ENCODE measurements around the gene TNFAIP1.

Gene TNFAIP1

GRCh38 chr17:28386391-28386790 is 50.8 kb downstream of the TNFAIP1 start:
- DNase-seq (ENCODE audit: extremely low read depth, low read depth): no peak
- TF ChIP-seq CTCF (IDR thresholded peaks at IDR 0.05; ENCODE audit: low read depth, low read length): no peak

- no peak for DNase-seq (ENCODE audit: extremely low read depth, low read depth)
- no peak for TF ChIP-seq CTCF (IDR thresholded peaks at IDR 0.05; ENCODE audit: low read depth, low read length)
These were observed 52.5 kb downstream of the TNFAIP1 start for GRCh38 chr17:28388106-28388505.

GRCh38 chr17:28390141-28390540 is 54.6 kb downstream of the TNFAIP1 start:
- TF ChIP-seq CTCF (IDR thresholded peaks at IDR 0.05; ENCODE audit: low read depth, low read length): no peak
- no peak for DNase-seq (ENCODE audit: extremely low read depth, low read depth)

- no peak for TF ChIP-seq CTCF (IDR thresholded peaks at IDR 0.05; ENCODE audit: low read depth, low read length)
- DNase-seq (ENCODE audit: extremely low read depth, low read depth): no peak
These were observed 55.0 kb downstream of the TNFAIP1 start for GRCh38 chr17:28390563-28390962.

- TF ChIP-seq CTCF (IDR thresholded peaks at IDR 0.05; ENCODE audit: low read depth, low read length): no peak
- DNase-seq (ENCODE audit: extremely low read depth, low read depth): no peak
These were observed 55.4 kb downstream of the TNFAIP1 start for GRCh38 chr17:28390984-28391383.

- TF ChIP-seq CTCF (IDR thresholded peaks at IDR 0.05; ENCODE audit: low read depth, low read length): no peak
- no peak for DNase-seq (ENCODE audit: extremely low read depth, low read depth)
These were observed 55.8 kb downstream of the TNFAIP1 start for GRCh38 chr17:28391401-28391800.

GRCh38 chr17:28392491-28392890 is 56.9 kb downstream of the TNFAIP1 start:
- no peak for DNase-seq (ENCODE audit: extremely low read depth, low read depth)
- TF ChIP-seq CTCF (IDR thresholded peaks at IDR 0.05; ENCODE audit: low read depth, low read length): no peak
